GM12873 (cell line): ENCODE measurements around the gene NNT.

ENCODE experiments used
- TF ChIP-seq, protein P1 (sequence below): IDR thresholded peaks from 2 replicates; pipeline ENCODE4 v1.5.1; 2012; ENCODE audit warnings: low read depth, mild to moderate bottlenecking, moderate library complexity, low read length, control low read depth; ENCODE audit not compliant: insufficient read depth; ENCODE audit errors: missing control alignments

Gene NNT

GRCh38 chr5:43561356-43561755, 41.6 kb upstream of the NNT start:
- TF ChIP-seq, protein P1, sequence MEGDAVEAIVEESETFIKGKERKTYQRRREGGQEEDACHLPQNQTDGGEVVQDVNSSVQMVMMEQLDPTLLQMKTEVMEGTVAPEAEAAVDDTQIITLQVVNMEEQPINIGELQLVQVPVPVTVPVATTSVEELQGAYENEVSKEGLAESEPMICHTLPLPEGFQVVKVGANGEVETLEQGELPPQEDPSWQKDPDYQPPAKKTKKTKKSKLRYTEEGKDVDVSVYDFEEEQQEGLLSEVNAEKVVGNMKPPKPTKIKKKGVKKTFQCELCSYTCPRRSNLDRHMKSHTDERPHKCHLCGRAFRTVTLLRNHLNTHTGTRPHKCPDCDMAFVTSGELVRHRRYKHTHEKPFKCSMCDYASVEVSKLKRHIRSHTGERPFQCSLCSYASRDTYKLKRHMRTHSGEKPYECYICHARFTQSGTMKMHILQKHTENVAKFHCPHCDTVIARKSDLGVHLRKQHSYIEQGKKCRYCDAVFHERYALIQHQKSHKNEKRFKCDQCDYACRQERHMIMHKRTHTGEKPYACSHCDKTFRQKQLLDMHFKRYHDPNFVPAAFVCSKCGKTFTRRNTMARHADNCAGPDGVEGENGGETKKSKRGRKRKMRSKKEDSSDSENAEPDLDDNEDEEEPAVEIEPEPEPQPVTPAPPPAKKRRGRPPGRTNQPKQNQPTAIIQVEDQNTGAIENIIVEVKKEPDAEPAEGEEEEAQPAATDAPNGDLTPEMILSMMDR: no peak

GRCh38 chr5:43563321-43563720, 39.7 kb upstream of the NNT start:
- TF ChIP-seq, protein P1: no peak

GRCh38 chr5:43564289-43564850, 38.6 kb upstream of the NNT start:
- TF ChIP-seq, protein P1: no peak

GRCh38 chr5:43565043-43565442, 37.9 kb upstream of the NNT start:
- TF ChIP-seq, protein P1: no peak

GRCh38 chr5:43567967-43568366, 35.0 kb upstream of the NNT start:
- TF ChIP-seq, protein P1: no peak

DNA sequence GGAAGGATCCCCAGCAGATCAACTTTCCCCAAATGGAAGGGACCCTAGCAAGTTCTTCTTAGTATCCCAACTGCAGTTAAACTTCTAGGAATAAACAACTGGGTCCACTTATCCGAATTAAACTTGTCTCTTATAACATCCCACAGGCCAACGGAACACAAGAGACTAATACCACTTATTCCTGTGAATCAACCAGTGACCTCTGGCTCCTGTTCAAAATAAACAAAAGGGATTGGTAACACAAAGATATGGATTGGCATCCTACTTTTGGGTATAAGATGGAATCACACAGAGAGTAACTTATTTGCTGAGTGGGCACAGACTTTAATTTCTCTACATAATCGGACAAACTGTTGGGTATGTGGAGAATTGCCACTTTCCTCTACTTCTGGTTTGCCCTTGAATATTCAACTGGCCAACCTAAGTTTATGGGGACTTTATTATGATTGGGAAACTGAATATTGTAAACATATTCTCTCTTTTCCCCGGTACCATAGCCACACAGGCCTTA, 33.7 kb upstream of the NNT start:
- TF ChIP-seq, protein P1: no peak

DNA sequence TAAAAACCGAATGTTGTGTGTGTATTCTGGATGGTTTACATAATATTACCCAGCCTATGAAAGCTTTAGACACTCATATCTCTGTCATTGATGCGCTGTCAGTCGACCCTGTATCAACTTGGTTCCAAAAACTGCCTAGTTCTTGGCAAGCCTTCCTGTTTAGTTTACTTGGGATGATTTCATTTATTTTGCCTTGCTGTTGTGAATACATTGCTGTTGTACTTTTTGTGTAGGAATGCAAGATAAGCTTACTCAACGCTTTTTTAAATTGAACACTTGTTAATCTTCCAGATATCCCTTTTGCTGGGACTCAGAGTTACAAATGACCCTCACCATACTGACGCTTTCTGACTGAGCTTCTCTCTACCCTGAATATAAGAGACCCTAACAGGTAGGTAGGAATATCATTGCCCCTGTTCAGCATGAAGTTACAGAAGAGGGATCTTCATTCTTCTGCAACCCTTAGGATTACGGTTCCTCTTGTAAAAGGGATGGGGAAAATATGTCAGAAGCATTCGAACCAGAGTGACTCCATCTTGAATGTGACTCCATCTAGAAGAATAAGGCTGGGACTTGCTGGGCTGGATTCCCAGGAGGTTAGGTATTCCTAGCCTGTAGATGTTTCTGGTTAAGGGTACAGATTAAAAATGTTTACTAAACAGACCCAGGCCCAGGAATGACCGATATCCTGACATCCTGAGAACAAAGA, 32.4 kb upstream of the NNT start:
- TF ChIP-seq, protein P1: no peak
